HFFc6 (cell line): Measurements from ENCODE around the gene DUSP14. TPM values are rescaled to one million over a fixed set of nuclear protein-coding genes. Genes with fewer than 3 reads are reported as not detected.

Experiments
- DNase-seq: peaks from one replicate; pipeline ENCODE4 v3.0.0-alpha.2; 2018
- H3K27ac Mint-ChIP-seq: 2 replicates; pipeline ENCODE4 v1.8.0; 2020; ENCODE audit warnings: mild to moderate bottlenecking, mixed read lengths
- H3K27me3 Mint-ChIP-seq: 2 replicates; pipeline ENCODE4 v1.8.0; 2021; ENCODE audit warnings: mild to moderate bottlenecking, moderate library complexity, mixed read lengths; ENCODE audit not compliant: insufficient read depth
- H3K36me3 Mint-ChIP-seq: 2 replicates; pipeline ENCODE4 v1.8.0; 2021; ENCODE audit warnings: low read depth, mixed read lengths
- H3K4me1 Mint-ChIP-seq: 2 replicates; pipeline ENCODE4 v1.8.0; 2020; ENCODE audit warnings: low read depth, mixed read lengths
- H3K4me3 Mint-ChIP-seq: 2 replicates; pipeline ENCODE4 v1.8.0; 2020; ENCODE audit warnings: mild to moderate bottlenecking, moderate library complexity, mixed read lengths
- H3K9me3 Mint-ChIP-seq: 2 replicates; pipeline ENCODE4 v1.8.0; 2020; ENCODE audit warnings: mild to moderate bottlenecking, mixed read lengths
- total RNA-seq, 6 experiments: library from RNA; stranded (reverse); fragmentation: NEBNext Ultra II Directional; extraction: Animal tissue kit (Norgen Biotek cat#: 25700); gene quantifications; 2 replicates in 1 of 6; 3 replicates in 5 of 6; pipeline ENCODE4 v1.2.3, GENCODE V29; 2021
- TF ChIP-seq, protein P1 (sequence below): fragments of 200-600 bp; sonication (generic); IDR thresholded peaks from 2 replicates; pipeline ENCODE4 v1.5.0; 2021; ENCODE audit warnings: antibody characterized with exemption, mild to moderate bottlenecking

DUSP14 gene
- total RNA-seq, 6 experiments from 2014 or later: 80.7 to 114 (median 97.4) TPM

DNA sequence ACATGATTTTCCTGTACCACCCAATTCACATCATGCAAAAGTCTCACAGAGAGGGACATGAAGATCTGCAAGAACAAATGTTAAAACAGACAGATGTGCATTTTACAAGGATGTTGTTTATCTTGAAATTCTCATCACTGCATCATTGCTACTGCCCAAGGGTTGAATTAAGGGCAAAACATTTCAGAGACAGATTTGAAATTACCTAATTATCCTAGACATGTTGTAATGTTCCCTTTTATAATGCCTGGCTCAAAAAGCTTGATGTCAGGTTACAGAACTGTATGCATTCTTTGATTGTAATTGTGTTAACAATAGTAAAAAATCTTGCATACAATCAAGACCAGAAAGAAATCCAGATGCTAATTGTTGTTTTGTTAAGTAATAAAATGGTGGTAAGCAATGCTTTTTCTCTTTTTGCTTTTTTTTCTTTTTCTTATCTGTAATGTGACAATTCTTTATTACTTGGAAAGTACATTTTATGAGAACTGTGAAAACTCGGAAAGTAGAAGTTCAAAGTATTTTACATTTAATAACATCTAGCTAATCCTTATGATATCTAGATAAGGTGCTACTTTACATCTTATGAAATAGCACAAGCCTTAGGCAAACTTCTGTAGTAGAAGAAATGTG is 3.6 kb upstream of the DUSP14 start:
- H3K36me3 Mint-ChIP-seq: peaks cover 10% of the 10 kb centered on the region
- peak overlapping the region; percentile 94 for H3K27ac Mint-ChIP-seq
- peaks cover 54% of the 10 kb centered on the region for H3K4me1 Mint-ChIP-seq
- DNase-seq: no peak
- H3K9me3 Mint-ChIP-seq: no peaks in the 10 kb centered on the region
- peaks cover 3% of the 10 kb centered on the region for H3K27me3 Mint-ChIP-seq
- no peak overlapping the region for H3K4me3 Mint-ChIP-seq
- TF ChIP-seq, protein P1, sequence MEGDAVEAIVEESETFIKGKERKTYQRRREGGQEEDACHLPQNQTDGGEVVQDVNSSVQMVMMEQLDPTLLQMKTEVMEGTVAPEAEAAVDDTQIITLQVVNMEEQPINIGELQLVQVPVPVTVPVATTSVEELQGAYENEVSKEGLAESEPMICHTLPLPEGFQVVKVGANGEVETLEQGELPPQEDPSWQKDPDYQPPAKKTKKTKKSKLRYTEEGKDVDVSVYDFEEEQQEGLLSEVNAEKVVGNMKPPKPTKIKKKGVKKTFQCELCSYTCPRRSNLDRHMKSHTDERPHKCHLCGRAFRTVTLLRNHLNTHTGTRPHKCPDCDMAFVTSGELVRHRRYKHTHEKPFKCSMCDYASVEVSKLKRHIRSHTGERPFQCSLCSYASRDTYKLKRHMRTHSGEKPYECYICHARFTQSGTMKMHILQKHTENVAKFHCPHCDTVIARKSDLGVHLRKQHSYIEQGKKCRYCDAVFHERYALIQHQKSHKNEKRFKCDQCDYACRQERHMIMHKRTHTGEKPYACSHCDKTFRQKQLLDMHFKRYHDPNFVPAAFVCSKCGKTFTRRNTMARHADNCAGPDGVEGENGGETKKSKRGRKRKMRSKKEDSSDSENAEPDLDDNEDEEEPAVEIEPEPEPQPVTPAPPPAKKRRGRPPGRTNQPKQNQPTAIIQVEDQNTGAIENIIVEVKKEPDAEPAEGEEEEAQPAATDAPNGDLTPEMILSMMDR: no peak

DNA sequence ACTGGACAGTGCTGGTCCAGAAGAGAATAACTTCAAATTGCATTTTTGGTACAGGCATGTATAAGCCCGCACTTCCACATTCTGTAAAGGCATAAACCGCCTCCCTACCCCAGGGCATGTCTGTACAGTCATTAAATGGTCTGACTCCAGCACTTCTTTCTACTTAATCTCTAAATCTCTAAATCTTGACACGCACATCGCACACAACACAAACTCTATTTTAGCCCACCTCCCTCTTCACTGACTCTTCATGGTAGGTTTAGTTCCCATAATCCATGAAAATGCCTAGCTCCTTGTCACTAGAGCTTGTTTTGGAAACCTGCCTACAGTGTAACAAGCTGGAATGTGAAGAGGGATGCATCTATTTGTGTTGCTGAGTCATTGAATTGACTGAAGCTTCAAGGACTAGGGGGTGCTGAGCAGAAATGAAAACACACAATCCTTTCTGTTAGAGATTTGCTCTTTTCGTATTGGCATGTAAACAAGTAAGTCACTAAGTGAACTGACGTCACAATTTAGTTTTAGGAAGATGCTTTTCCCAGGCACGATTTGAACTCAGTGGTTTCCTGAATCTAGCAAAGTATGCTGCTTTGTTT is 1.6 kb upstream of the DUSP14 start:
- peaks cover 30% of the 10 kb centered on the region for H3K36me3 Mint-ChIP-seq
- H3K4me3 Mint-ChIP-seq: peak overlapping the region; percentile 95
- TF ChIP-seq, protein P1: no peak
- peaks cover 6% of the 10 kb centered on the region for H3K9me3 Mint-ChIP-seq
- peaks cover 5% of the 10 kb centered on the region for H3K27me3 Mint-ChIP-seq
- peak; percentile 99 for DNase-seq
- H3K4me1 Mint-ChIP-seq: peaks cover 65% of the 10 kb centered on the region
- H3K27ac Mint-ChIP-seq: peak overlapping the region; percentile 94

DNA sequence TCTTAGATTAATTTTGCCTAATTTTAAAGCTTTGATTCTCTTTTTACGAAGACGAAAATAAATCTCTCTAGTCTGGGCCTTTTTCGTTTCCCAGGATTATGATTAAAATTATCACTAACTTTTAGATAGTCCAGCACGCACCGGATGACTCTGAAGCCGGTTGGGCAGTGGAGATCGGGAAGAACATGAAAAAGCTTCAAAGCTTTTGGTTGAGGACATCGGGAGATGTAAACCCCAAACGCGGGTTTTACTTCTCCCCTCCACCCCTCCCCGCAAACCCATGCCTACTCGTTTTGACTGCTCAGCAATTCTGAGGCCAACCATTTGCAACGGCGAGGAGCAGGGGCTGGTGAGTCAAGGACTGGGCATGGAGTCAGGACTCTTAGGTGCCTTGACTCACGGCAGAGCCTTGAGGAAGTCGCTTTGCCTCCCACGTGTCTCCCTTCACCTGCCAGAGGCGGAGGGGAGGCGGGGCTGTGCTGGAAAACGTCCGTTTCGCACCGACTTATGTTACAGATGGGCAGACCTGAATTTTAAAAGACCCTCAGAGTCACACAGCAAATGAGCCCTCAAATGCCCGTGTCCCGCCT is 989 bp upstream of the DUSP14 start:
- Mint-ChIP-seq H3K9me3 (peaks cover 9% of the 10 kb centered on the region), H3K4me1 (peaks cover 65% of the 10 kb centered on the region), H3K4me3 (peak overlapping the region; percentile 95), H3K27ac (peak overlapping the region; percentile 94), H3K36me3 (peaks cover 33% of the 10 kb centered on the region), H3K27me3 (peaks cover 5% of the 10 kb centered on the region)
- TF ChIP-seq, protein P1: no peak
- DNase-seq: peak; percentile 94

DNA sequence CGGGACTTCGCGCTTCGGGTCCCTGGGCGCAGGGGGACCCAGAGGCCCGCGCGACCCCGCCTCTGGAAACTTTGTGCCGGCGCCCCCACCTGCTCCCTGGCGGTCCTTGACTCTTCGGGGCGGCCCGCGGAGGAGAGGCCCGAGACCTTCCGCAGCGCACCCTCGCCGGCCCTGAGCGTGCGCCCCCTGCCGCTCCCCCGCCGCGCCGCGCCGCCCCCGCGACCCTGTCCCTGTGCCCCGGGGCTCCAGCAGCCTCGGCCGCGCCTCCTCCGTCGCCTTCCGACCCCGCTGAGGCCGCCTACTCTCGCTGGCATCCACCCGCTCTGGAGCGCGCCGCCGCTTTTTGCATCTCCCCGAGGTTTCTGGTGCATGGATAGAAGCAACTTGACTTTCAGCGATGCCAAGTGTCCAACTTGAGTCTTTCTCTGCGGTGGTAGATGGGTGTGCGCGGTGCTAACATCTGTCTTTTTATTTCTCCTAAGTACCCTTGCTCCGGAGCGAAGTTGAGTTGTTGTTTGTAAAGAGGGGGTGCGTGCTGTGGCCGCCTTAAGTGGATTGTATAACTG is 414 bp downstream of the DUSP14 start:
- H3K27me3 Mint-ChIP-seq: peaks cover 5% of the 10 kb centered on the region
- H3K4me3 Mint-ChIP-seq: peak overlapping the region; percentile 96
- H3K4me1 Mint-ChIP-seq: peaks cover 75% of the 10 kb centered on the region
- H3K36me3 Mint-ChIP-seq: peaks cover 38% of the 10 kb centered on the region
- peak overlapping the region; percentile 95 for H3K27ac Mint-ChIP-seq
- peak; percentile 46 for DNase-seq
- TF ChIP-seq, protein P1: peak; percentile 75
- H3K9me3 Mint-ChIP-seq: peaks cover 9% of the 10 kb centered on the region

DNA sequence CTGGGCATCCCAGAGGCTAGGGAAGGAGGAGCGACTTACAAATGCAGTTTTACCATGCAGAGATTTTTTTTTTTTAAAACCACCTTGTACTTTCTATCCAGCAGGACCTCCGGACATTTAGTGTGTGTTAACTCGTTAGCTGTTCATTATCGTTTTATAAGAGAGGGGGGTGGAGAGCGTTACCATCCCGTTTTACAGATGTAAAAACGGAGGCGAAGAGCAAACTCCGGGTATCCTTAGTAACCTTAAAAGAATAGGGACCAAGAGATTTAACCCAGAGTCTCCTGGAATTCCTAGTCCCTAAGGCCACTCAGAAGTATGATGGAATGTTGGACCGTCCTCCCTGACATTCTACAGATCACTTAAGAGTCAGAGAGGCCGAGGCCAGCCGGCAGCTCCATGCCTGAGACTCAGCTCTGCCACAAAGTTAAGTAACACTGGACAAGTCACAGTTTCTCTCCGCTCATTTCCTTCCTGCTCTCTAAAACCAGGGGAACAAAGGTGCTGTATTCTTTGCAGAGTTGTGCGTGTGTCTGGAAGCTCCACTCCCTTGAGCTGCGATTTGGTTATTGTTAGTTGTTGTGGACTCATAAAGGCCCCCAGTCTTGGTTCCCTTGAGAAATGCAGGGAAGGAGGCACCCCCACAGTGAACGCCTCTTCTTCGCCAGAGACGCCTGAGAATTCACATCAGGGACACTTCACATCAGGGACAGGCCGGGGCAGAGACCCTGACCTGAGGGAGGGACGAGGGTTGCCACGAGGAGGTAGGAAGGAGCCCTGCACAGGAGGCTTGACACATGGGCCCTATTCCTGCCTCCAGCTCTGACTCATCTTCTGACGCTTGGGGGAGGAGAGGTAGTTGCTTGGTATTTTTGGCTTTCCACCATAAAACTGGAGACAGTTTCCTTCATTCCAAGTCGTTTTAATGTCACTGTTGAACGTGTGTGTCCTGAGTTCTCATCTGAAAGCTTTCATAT is 1.2 kb downstream of the DUSP14 start:
- peaks cover 77% of the 10 kb centered on the region for H3K4me1 Mint-ChIP-seq
- peaks cover 38% of the 10 kb centered on the region for H3K36me3 Mint-ChIP-seq
- peak overlapping the region; percentile 96 for H3K4me3 Mint-ChIP-seq
- peak; percentile 84 for DNase-seq
- TF ChIP-seq, protein P1: no peak
- peaks cover 5% of the 10 kb centered on the region for H3K27me3 Mint-ChIP-seq
- H3K9me3 Mint-ChIP-seq: peaks cover 9% of the 10 kb centered on the region
- peak overlapping the region; percentile 95 for H3K27ac Mint-ChIP-seq
